Measurements from ENCODE around the gene ARHGEF28.

Gene ARHGEF28

GRCh38 chr5:73693573-73694061 is 67.6 kb downstream of the ARHGEF28 start:
- Histone ChIP-seq H3K36me3 (ENCODE audit: control insufficient read depth, insufficient read depth, low read length) (no peaks in the 10 kb centered on the region), H3K27ac (ENCODE audit: low read depth, low read length) (no peak overlapping the region), H3K27me3 (ENCODE audit: control insufficient read depth, insufficient read depth, low read length) (no peaks in the 10 kb centered on the region), H3K4me1 (ENCODE audit: control insufficient read depth, insufficient read depth, low read length) (peaks cover 25% of the 10 kb centered on the region), H3K9me3 (ENCODE audit: control insufficient read depth, insufficient read depth, low read depth, low read length) (no peaks in the 10 kb centered on the region), H3K4me3 (ENCODE audit: low read depth, low read length) (no peak overlapping the region), H3K9ac (ENCODE audit: low read length) (no peak overlapping the region)

DNA sequence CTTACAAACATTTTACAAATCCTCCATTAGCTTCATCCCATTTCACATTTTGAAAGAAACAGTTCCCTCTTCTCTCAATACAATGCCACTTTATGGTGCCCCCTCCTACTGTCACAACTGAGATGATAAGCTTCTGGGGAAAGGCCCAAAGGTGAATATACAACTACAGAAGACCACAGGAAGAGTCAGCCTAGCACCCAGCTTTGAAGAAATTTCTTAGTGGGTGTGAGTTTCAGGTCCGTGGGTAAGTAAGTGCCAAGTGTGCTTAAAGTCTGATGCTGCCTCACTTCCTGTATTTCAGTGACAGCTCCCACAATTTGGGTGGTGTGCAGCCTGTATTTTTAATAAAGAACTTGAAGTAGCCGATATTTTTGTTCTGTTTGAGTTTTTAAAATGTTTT is 68.1 kb downstream of the ARHGEF28 start:
- Histone ChIP-seq H3K27me3 (ENCODE audit: control insufficient read depth, insufficient read depth, low read length) (no peaks in the 10 kb centered on the region), H3K4me3 (ENCODE audit: low read depth, low read length) (no peak overlapping the region), H3K9ac (ENCODE audit: low read length) (no peak overlapping the region), H3K27ac (ENCODE audit: low read depth, low read length) (no peak overlapping the region), H3K4me1 (ENCODE audit: control insufficient read depth, insufficient read depth, low read length) (peaks cover 25% of the 10 kb centered on the region), H3K36me3 (ENCODE audit: control insufficient read depth, insufficient read depth, low read length) (no peaks in the 10 kb centered on the region), H3K9me3 (ENCODE audit: control insufficient read depth, insufficient read depth, low read depth, low read length) (no peaks in the 10 kb centered on the region)

- no peak overlapping the region for H3K27ac ChIP-seq (ENCODE audit: low read depth, low read length)
Observed at GRCh38 chr5:73698011-73698410, 72.0 kb downstream of the ARHGEF28 start.

DNA sequence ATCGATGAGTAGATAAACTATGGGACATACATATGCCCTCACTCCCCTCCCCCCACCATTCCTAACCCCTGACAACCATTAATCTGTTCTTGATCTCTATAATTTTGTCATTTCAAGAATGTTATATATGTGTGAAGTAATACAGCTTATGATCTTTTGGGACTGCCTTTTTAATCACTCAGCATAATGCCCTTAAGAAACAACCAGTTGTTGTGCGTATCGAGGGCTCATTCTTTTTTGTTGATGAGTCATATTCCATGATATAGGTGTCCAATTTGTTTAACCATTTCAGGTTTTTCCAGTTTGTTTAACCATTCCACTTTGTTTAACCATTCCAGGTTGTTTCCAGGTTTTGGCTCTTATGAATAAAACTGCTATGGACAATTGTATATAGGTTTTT is 75.6 kb downstream of the ARHGEF28 start:
- no peak overlapping the region for H3K9ac ChIP-seq (ENCODE audit: low read length)
- H3K36me3 ChIP-seq (ENCODE audit: control insufficient read depth, insufficient read depth, low read length), result no peaks in the 10 kb centered on the region
- no peak overlapping the region for H3K27ac ChIP-seq (ENCODE audit: low read depth, low read length)
- H3K9me3 ChIP-seq (ENCODE audit: control insufficient read depth, insufficient read depth, low read depth, low read length), result no peaks in the 10 kb centered on the region
- H3K27me3 ChIP-seq (ENCODE audit: control insufficient read depth, insufficient read depth, low read length), result no peaks in the 10 kb centered on the region
- H3K4me1 ChIP-seq (ENCODE audit: control insufficient read depth, insufficient read depth, low read length), result no peaks in the 10 kb centered on the region
- H3K4me3 ChIP-seq (ENCODE audit: low read depth, low read length), result no peak overlapping the region

More at GRCh38 chr5:73698011-73698410, 72.0 kb downstream of the ARHGEF28 start:
- peaks cover 20% of the 10 kb centered on the region for H3K4me1 ChIP-seq (ENCODE audit: control insufficient read depth, insufficient read depth, low read length)
- no peak overlapping the region for H3K4me3 ChIP-seq (ENCODE audit: low read depth, low read length)
- no peak overlapping the region for H3K9ac ChIP-seq (ENCODE audit: low read length)
- no peaks in the 10 kb centered on the region for H3K36me3 ChIP-seq (ENCODE audit: control insufficient read depth, insufficient read depth, low read length)
- H3K27me3 ChIP-seq (ENCODE audit: control insufficient read depth, insufficient read depth, low read length), result no peaks in the 10 kb centered on the region
- no peaks in the 10 kb centered on the region for H3K9me3 ChIP-seq (ENCODE audit: control insufficient read depth, insufficient read depth, low read depth, low read length)

GRCh38 chr5:73702534-73702933 is 76.5 kb downstream of the ARHGEF28 start:
- no peak overlapping the region for H3K27ac ChIP-seq (ENCODE audit: low read depth, low read length)
- H3K9ac ChIP-seq (ENCODE audit: low read length), result no peak overlapping the region
- no peaks in the 10 kb centered on the region for H3K9me3 ChIP-seq (ENCODE audit: control insufficient read depth, insufficient read depth, low read depth, low read length)
- no peaks in the 10 kb centered on the region for H3K36me3 ChIP-seq (ENCODE audit: control insufficient read depth, insufficient read depth, low read length)
- H3K4me3 ChIP-seq (ENCODE audit: low read depth, low read length), result no peak overlapping the region
- no peaks in the 10 kb centered on the region for H3K4me1 ChIP-seq (ENCODE audit: control insufficient read depth, insufficient read depth, low read length)
- H3K27me3 ChIP-seq (ENCODE audit: control insufficient read depth, insufficient read depth, low read length), result no peaks in the 10 kb centered on the region

DNA sequence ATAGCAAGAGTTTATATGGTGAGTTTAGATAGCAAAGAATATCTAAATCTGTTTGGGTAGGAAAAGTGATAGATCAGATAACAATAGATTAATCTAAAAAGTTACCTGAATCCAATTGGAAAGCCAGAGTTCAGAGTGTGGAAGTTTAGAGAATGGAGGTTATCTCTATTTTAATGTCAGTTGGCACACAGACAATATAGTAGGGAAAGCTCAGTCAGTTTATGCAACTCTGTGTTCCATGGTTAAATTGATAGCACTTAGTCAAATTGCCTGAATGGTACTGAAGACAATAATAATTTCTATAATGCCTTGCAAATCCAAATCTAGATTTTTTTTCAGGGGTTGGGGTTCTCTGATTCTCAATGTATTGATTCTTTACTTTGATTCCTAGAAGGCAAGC is 77.0 kb downstream of the ARHGEF28 start:
- Histone ChIP-seq H3K4me1 (ENCODE audit: control insufficient read depth, insufficient read depth, low read length) (no peaks in the 10 kb centered on the region), H3K9ac (ENCODE audit: low read length) (no peak overlapping the region)

DNA sequence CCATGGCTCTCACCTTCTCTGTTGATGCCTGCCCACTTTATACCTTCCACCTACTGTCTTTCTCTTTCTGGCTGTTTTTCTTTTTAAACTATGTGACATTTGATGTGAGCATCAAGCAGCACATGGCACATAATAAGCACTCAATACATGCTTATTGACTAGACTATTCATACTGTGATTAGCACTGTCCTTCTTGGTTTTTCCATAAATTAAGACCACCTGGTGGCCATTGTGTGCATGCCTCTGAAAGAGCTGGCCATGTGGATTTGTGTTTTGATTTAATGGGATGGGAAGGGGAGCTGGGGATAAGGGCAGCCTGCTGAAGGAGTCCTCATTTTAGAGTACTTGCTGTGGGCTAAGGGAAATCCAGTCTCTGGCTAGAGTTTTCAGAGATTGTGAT is 79.4 kb downstream of the ARHGEF28 start:
- no peak overlapping the region for H3K27ac ChIP-seq (ENCODE audit: low read depth, low read length)
- no peaks in the 10 kb centered on the region for H3K27me3 ChIP-seq (ENCODE audit: control insufficient read depth, insufficient read depth, low read length)
- no peaks in the 10 kb centered on the region for H3K36me3 ChIP-seq (ENCODE audit: control insufficient read depth, insufficient read depth, low read length)
- no peak overlapping the region for H3K4me3 ChIP-seq (ENCODE audit: low read depth, low read length)
- H3K9me3 ChIP-seq (ENCODE audit: control insufficient read depth, insufficient read depth, low read depth, low read length), result peaks cover 18% of the 10 kb centered on the region
- H3K4me1 ChIP-seq (ENCODE audit: control insufficient read depth, insufficient read depth, low read length), result no peaks in the 10 kb centered on the region
- no peak overlapping the region for H3K9ac ChIP-seq (ENCODE audit: low read length)

More for the DNA sequence above, 77.0 kb downstream of the ARHGEF28 start:
- Histone ChIP-seq H3K9me3 (ENCODE audit: control insufficient read depth, insufficient read depth, low read depth, low read length) (no peaks in the 10 kb centered on the region), H3K27me3 (ENCODE audit: control insufficient read depth, insufficient read depth, low read length) (no peaks in the 10 kb centered on the region), H3K4me3 (ENCODE audit: low read depth, low read length) (no peak overlapping the region), H3K36me3 (ENCODE audit: control insufficient read depth, insufficient read depth, low read length) (no peaks in the 10 kb centered on the region), H3K27ac (ENCODE audit: low read depth, low read length) (no peak overlapping the region)

GRCh38 chr5:73706963-73707362 is 81.0 kb downstream of the ARHGEF28 start:
- Histone ChIP-seq H3K9me3 (ENCODE audit: control insufficient read depth, insufficient read depth, low read depth, low read length) (peaks cover 18% of the 10 kb centered on the region), H3K4me3 (ENCODE audit: low read depth, low read length) (no peak overlapping the region), H3K27me3 (ENCODE audit: control insufficient read depth, insufficient read depth, low read length) (no peaks in the 10 kb centered on the region), H3K4me1 (ENCODE audit: control insufficient read depth, insufficient read depth, low read length) (no peaks in the 10 kb centered on the region), H3K36me3 (ENCODE audit: control insufficient read depth, insufficient read depth, low read length) (no peaks in the 10 kb centered on the region), H3K9ac (ENCODE audit: low read length) (no peak overlapping the region), H3K27ac (ENCODE audit: low read depth, low read length) (no peak overlapping the region)

DNA sequence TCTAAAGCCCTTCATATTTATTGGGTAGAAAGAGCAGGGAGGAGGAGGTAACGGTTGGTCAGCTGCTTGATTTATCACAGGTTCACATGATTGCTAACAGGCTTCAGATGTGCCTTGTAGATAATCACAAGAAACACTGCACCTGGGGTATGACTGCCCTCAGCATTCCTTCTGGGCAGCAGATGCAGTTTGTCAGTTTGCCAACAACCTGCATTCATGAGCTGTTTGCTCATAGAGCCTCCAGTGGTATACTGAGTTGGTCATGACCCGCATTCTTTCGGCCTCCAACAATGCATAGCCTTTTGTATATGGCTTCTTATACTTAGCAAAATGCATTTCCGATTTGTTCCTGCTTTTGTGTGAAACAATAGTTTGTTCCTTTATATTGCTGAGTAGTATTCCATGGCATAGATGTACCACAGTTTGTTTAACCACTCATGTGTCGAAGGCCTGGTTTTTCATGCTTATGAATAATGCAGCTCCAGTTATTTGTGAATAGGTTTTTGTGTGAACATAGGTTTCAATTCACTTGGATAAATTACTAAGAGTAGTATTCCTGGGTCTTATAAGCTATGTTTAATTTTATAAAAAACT is 83.6 kb downstream of the ARHGEF28 start:
- H3K27me3 ChIP-seq (ENCODE audit: control insufficient read depth, insufficient read depth, low read length), result no peaks in the 10 kb centered on the region
- no peak overlapping the region for H3K27ac ChIP-seq (ENCODE audit: low read depth, low read length)

GRCh38 chr5:73716284-73716808 is 90.3 kb downstream of the ARHGEF28 start:
- no peaks in the 10 kb centered on the region for H3K27me3 ChIP-seq (ENCODE audit: control insufficient read depth, insufficient read depth, low read length)
- H3K9me3 ChIP-seq (ENCODE audit: control insufficient read depth, insufficient read depth, low read depth, low read length), result no peaks in the 10 kb centered on the region
- H3K4me1 ChIP-seq (ENCODE audit: control insufficient read depth, insufficient read depth, low read length), result no peaks in the 10 kb centered on the region
- H3K9ac ChIP-seq (ENCODE audit: low read length), result no peak overlapping the region
- no peak overlapping the region for H3K4me3 ChIP-seq (ENCODE audit: low read depth, low read length)
- H3K36me3 ChIP-seq (ENCODE audit: control insufficient read depth, insufficient read depth, low read length), result no peaks in the 10 kb centered on the region
- H3K27ac ChIP-seq (ENCODE audit: low read depth, low read length), result no peak overlapping the region

More for the DNA sequence above, 83.6 kb downstream of the ARHGEF28 start:
- H3K9me3 ChIP-seq (ENCODE audit: control insufficient read depth, insufficient read depth, low read depth, low read length), result peaks cover 18% of the 10 kb centered on the region
- H3K4me3 ChIP-seq (ENCODE audit: low read depth, low read length), result no peak overlapping the region
- H3K36me3 ChIP-seq (ENCODE audit: control insufficient read depth, insufficient read depth, low read length), result no peaks in the 10 kb centered on the region
- H3K4me1 ChIP-seq (ENCODE audit: control insufficient read depth, insufficient read depth, low read length), result no peaks in the 10 kb centered on the region
- H3K9ac ChIP-seq (ENCODE audit: low read length), result no peak overlapping the region

GRCh38 chr5:73718762-73719161 is 92.8 kb downstream of the ARHGEF28 start:
- H3K27ac ChIP-seq (ENCODE audit: low read depth, low read length), result no peak overlapping the region
- no peaks in the 10 kb centered on the region for H3K9me3 ChIP-seq (ENCODE audit: control insufficient read depth, insufficient read depth, low read depth, low read length)
- no peak overlapping the region for H3K9ac ChIP-seq (ENCODE audit: low read length)
- H3K4me1 ChIP-seq (ENCODE audit: control insufficient read depth, insufficient read depth, low read length), result no peaks in the 10 kb centered on the region
- H3K27me3 ChIP-seq (ENCODE audit: control insufficient read depth, insufficient read depth, low read length), result no peaks in the 10 kb centered on the region
- no peaks in the 10 kb centered on the region for H3K36me3 ChIP-seq (ENCODE audit: control insufficient read depth, insufficient read depth, low read length)
- H3K4me3 ChIP-seq (ENCODE audit: low read depth, low read length), result no peak overlapping the region
